ENCODE measurements around the gene SLC22A9. TPM values are rescaled to one million over a fixed set of nuclear protein-coding genes. Genes with fewer than 3 reads are reported as not detected.

The SLC22A9 gene
- total and polyA plus RNA-seq, 2 of the 4 experiments (the other 2 are of a cell fraction), result not detected

DNA sequence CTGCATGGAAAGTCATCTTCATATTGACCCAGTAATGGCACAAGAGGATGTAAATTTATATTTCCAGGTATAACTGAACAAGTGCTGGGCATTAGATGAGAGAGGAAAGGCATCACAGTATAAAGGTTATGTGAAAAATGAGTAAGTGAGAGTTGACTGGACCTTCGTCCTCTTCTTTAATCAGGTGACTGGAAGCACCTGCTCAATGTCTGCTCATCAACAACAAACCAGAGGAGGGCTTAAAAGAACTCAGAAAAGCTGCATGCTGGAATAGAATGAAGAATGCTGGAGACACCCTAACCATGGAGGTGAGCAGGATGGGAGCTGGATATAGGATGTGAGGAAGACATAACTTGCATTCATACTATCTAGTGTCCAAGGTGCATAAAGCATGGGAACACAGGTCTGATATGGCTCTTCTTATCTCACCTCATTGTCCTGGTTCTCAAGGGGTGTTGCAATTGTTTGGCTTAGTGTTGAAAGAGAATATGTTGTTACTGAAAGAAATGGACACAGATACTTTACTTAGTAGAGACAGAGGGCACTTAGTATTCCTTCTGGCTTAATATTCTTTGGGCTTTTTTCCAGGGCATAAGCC is 7.3 kb upstream of the SLC22A9 start:
- H3K27ac ChIP-seq (ENCODE audit: insufficient read depth, low read length), result no peak overlapping the region
- no peak overlapping the region for H3K4me2 ChIP-seq (ENCODE audit: low read depth, low read length)
- no peak overlapping the region for H2BK5ac ChIP-seq (ENCODE audit: low read depth, low read length, poor library complexity, severe bottlenecking)
- no peaks in the 10 kb centered on the region for H3K36me3 ChIP-seq (ENCODE audit: control insufficient read depth, insufficient read depth, low read length)
- dilution Hi-C loops (cut with HindIII; ENCODE audit: low sequenced_read_pairs, unreplicated experiment) (no loop called here), in situ Hi-C loops (cut with MboI; ENCODE audit: low sequenced_read_pairs) (no loop called here), intact Hi-C loops (cut with micrococcal nuclease) (no loop called here)
- ATAC-seq (ENCODE audit: low read depth) (no peak), DNase-seq (no peak)
- H4K8ac ChIP-seq (ENCODE audit: low read depth in 2 of 2, low read length in 2 of 2), result no peak overlapping the region
- no peak overlapping the region for H3K23ac ChIP-seq (ENCODE audit: low read depth, low read length)
- H2BK120ac ChIP-seq (ENCODE audit: low read depth, low read length), result no peak overlapping the region
- H4K20me1 ChIP-seq (ENCODE audit: insufficient read depth, low read length), result no peaks in the 10 kb centered on the region
- no peak for TF ChIP-seq MAZ (IDR thresholded peaks at IDR 0.05; ENCODE audit: borderline replicate concordance, low read depth, low read length)
- no peak for TF ChIP-seq BHLHE40 (IDR thresholded peaks at IDR 0.05; ENCODE audit: low read depth, low read length)
- TF ChIP-seq MAFK (IDR thresholded peaks at IDR 0.05; ENCODE audit: low read depth, low read length), result no peak
- TF ChIP-seq CHD1 (IDR thresholded peaks at IDR 0.05; ENCODE audit: low read depth, low read length), result no peak
- no peak for TF ChIP-seq POLR2A (IDR thresholded peaks at IDR 0.05; ENCODE audit: low read depth, low read length)
- TF ChIP-seq SMC3 (IDR thresholded peaks at IDR 0.05; ENCODE audit: low read depth, low read length), result no peak
- TF ChIP-seq RCOR1 (IDR thresholded peaks at IDR 0.05; ENCODE audit: insufficient replicate concordance, low read length), result no peak
- TF ChIP-seq CEBPB (IDR thresholded peaks at IDR 0.05; ENCODE audit: low read depth, low read length), result no peak
- TF ChIP-seq, protein P1, sequence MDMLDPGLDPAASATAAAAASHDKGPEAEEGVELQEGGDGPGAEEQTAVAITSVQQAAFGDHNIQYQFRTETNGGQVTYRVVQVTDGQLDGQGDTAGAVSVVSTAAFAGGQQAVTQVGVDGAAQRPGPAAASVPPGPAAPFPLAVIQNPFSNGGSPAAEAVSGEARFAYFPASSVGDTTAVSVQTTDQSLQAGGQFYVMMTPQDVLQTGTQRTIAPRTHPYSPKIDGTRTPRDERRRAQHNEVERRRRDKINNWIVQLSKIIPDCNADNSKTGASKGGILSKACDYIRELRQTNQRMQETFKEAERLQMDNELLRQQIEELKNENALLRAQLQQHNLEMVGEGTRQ (IDR thresholded peaks at IDR 0.05; ENCODE audit: low read depth, low read length), result no peak
- TF ChIP-seq MXI1 (IDR thresholded peaks at IDR 0.05; ENCODE audit: borderline replicate concordance, low read depth, low read length), result no peak
- TF ChIP-seq ELK1 (IDR thresholded peaks at IDR 0.05; ENCODE audit: borderline replicate concordance, low read depth, low read length), result no peak
- TF ChIP-seq RAD21 (IDR thresholded peaks at IDR 0.05; ENCODE audit: low read length), result no peak
- no peak for TF ChIP-seq CTCF (conservative IDR thresholded peaks at IDR 0.05; ENCODE audit: low read depth, low read length)
- TF ChIP-seq RFX5 (IDR thresholded peaks at IDR 0.05; ENCODE audit: low read depth, low read length), result no peak
- TF ChIP-seq NFE2L2 (IDR thresholded peaks at IDR 0.05; ENCODE audit: low read depth, low read length), result no peak
- no peak for TF ChIP-seq FOS (IDR thresholded peaks at IDR 0.05; ENCODE audit: low read depth, low read length)
- H2BK20ac ChIP-seq (ENCODE audit: low read depth, low read length), result no peak overlapping the region
- no peak overlapping the region for H4K91ac ChIP-seq (ENCODE audit: insufficient read depth, low read depth, low read length)
- CTCF ChIA-PET, result no interaction called here
- H3K4me3 ChIP-seq (ENCODE audit: insufficient read depth, low read depth, low read length), result no peak overlapping the region
- H3K9me3 ChIP-seq (ENCODE audit: control insufficient read depth, insufficient read depth, low read length), result no peaks in the 10 kb centered on the region; the same call in 1 of the 2 replicates
- H2BK15ac ChIP-seq (ENCODE audit: low read depth, low read length), result no peak overlapping the region
- no peak overlapping the region for H3K14ac ChIP-seq (replicated peaks; ENCODE audit: low read depth, low read length)
- no peak overlapping the region for H3K4ac ChIP-seq (ENCODE audit: low read depth, low read length)
- no peak overlapping the region for H4K5ac ChIP-seq (ENCODE audit: low read depth, low read length)
- no peak overlapping the region for H3K18ac ChIP-seq (ENCODE audit: low read depth, low read length)
- POLR2A ChIA-PET (ENCODE audit: unreplicated experiment), result no interaction called here
- no CpG with 5 or more reads among the region's 1 CpG for WGBS, 2 experiments (ENCODE audit: extremely low coverage in 2 of 2, insufficient read length in 1 of 2)
- no peaks in the 10 kb centered on the region for H3K27me3 ChIP-seq (ENCODE audit: control insufficient read depth, insufficient read depth, low read length)
- H3K9ac ChIP-seq (ENCODE audit: low read depth, low read length), result no peak overlapping the region
- H2AK9ac ChIP-seq (replicated peaks; ENCODE audit: low read depth, low read length, poor library complexity), result no peak overlapping the region
- no peaks in the 10 kb centered on the region for H3K4me1 ChIP-seq (ENCODE audit: control insufficient read depth, insufficient read depth, low read length)
- H3K79me1 ChIP-seq (ENCODE audit: low read depth in 1 of 2, low read length in 2 of 2), result no peaks in the 10 kb centered on the region
- no peak overlapping the region for H2AK5ac ChIP-seq (ENCODE audit: low read depth, low read length)
- H3K9me1 ChIP-seq (ENCODE audit: insufficient read depth, low read length), result no peaks in the 10 kb centered on the region
- no peak overlapping the region for H3K56ac ChIP-seq (ENCODE audit: extremely low read depth, insufficient read depth, low read length)
- no peak overlapping the region for H2AFZ ChIP-seq (replicated peaks; ENCODE audit: low read length, poor library complexity)
- BruUV-seq (replicated peaks), result no TSS peak
